Stimulated activated CD8-positive, alpha-beta memory T cell treated with anti-CD3 and anti-CD28 coated beads, Interleukin-4, amount 100 ng/mL, for 24 hours (primary cell): ENCODE data around the gene DDX59.

Experiments used
- DNase-seq: peaks from one replicate; pipeline ENCODE4 v3.0.0-alpha.2; 2020; ENCODE audit warnings: low read depth

DDX59 gene

GRCh38 chr1:200669314-200670241, at the start of gene DDX59:
DDX59 (minus strand) TSS chr1:200669907; CDS start chr1:200666740, 3,167 bp downstream.
- DNase-seq: peak; percentile 91

GRCh38 chr1:200714504-200715187, 44.9 kb upstream of the DDX59 start:
- no peak for DNase-seq

DNA sequence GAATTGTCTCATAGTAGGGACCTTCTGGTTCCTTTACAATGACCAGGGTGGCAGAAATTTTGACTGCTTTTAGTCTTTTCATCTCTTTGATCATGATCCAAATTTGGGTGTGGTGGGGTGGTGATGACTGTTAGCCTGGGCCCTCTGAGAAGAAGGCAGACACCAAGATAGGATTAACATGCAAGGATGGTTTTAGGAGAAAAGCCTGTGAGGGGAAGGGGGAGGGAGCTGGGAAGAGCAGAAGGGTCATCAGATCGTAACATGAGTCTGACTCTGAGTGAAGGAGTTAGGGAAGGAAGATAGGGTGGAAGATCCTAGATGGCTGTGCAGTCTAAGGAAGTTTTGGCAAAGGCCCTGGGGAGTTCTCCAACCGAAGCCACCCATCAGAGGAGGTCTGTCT, 40.5 kb upstream of the DDX59 start:
- DNase-seq: no peak

DNA sequence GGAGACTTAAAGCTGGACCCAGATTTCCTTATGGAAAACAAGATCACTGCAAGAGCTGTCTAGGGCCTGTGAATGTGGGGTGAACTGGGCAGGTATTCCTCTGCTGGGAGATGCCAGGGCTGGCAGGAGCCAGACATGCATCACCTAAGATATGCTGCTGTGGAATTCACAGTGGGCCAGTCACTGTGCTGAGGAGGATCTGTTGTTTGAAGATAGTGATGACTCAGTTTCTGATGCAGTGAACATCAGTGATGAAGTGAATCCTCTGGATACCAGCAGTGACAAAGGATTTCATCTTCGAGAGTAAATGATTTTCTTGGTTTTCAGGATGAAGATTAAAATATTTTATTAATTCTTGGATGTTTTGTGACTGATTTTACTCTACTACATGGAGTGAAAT, 39.1 kb upstream of the DDX59 start:
- no peak for DNase-seq

- DNase-seq: no peak
Measured at GRCh38 chr1:200708161-200708560, 38.5 kb upstream of the DDX59 start.

DNA sequence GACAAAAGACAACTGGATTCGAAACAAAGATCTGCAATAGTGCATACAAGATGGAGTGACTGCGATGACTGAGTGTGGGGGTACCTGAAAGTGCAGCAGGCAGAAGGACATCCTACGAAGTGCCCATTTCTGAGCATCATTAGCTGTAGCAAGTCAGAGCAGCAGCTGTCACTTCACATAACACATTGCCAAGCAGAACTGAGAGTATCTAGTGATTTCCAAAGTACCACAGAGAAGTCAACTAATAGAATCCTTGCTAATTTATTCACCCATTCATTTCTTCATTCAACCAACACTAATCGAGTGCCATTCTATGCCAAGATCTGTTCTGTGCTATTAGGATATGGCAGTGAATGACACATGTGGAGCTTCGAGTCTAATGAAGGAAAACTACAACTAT, 37.4 kb upstream of the DDX59 start:
- no peak for DNase-seq

DNA sequence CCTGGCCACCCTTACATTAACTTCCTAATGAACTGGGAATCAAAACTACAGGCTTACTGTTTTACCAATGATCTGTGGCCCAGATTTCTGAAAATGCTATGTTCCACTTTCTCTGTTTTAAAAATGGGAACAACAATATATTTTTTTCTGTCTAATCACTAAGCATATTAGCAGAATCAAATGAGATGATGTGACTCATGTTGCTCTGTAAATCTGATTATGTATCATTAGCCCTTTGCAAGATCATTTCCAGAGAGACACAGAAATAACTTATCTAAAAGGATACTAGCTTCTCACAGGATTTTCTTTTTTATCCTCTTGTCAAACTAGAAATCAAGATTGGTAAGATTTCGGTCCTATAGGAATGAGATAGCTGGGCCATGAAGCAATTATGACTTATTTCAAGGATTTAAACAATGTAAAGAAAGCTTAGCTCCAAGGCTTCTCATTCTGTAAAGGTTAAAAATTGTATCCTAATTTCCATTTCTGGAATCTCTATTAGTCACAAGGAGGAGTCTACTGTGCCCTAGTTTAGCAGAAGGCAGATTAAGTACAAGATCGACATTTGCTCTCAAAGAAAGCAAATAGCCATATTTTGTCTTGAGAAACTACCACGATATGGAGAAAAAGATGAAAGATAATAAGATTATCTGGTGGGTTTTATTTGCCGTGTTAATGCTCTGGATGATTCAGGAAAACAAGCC, 36.6 kb upstream of the DDX59 start:
- DNase-seq: no peak

- DNase-seq: no peak
Measured at GRCh38 chr1:200704986-200705500, 35.3 kb upstream of the DDX59 start.

DNA sequence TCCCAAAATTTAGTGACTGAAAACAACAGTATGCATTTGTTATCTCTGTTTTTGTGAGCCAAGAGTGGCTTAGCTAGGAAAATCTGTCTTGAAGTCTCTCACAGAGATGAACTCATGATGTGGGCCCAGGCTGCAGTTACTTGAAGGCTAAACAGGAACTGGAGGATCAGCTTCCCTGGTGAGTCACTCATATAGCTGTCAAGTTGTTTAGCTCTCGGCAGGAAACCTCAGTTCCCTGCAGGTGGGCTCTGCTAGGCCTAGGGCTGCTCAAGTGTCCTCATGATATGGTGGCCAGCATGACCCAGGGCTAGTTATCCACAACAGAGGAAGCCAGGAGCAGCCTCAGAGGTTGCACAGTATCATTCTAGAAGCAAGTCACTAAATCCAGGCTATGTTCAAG, 30.2 kb upstream of the DDX59 start:
- DNase-seq: no peak

- DNase-seq: no peak
Measured at GRCh38 chr1:200694738-200695137, 25.0 kb upstream of the DDX59 start.

- no peak for DNase-seq
Measured at GRCh38 chr1:200693327-200693726, 23.6 kb upstream of the DDX59 start.

DNA sequence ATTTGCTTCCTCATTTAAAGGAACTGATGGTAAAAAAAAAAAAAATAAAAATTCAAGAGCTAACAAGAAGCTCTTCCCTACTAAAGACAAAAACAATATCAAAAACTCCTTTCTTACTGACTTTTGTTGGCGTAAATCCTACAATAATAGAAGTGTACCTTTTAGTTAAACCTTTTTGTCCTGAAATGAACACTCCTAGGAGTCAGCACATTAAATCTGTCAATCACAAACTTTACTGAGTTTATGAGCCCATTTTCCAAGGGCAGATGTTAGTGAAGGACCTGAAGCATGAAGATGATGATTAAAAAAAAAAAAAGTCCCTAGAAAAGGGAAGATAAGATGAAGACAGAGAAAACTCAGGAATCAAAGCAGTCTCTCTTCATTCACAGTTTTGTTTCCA, 22.6 kb upstream of the DDX59 start:
- DNase-seq: no peak

GRCh38 chr1:200686620-200687019, 16.9 kb upstream of the DDX59 start:
- DNase-seq: no peak

GRCh38 chr1:200684015-200684414, 14.3 kb upstream of the DDX59 start:
- DNase-seq: no peak

GRCh38 chr1:200683298-200683697, 13.6 kb upstream of the DDX59 start:
- no peak for DNase-seq

DNA sequence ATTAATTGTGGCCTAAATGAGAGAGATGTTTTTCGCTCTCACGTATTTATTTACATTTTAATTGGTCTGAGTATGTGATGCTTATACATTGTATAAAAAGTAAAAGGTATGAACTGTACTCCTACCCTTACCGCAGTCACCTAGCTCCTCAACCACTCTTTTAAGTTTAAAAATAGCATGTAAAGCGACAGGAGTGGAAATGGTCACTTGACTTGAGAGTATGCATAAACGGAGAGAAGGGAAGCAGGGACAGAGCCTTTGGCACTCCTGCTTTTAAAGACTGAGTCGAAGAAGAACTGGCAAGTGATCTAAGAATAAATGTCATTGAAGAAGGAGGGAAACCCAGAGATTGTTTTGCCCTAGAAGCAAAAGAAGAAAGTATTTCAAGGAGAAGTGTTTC, 11.5 kb upstream of the DDX59 start:
- DNase-seq: no peak

GRCh38 chr1:200676829-200677228, 7.1 kb upstream of the DDX59 start:
- DNase-seq: no peak

GRCh38 chr1:200675588-200675852, 5.8 kb upstream of the DDX59 start:
- DNase-seq: no peak

- no peak for DNase-seq
Measured at GRCh38 chr1:200674838-200675587, 5.3 kb upstream of the DDX59 start.

GRCh38 chr1:200673952-200674823, 4.5 kb upstream of the DDX59 start:
- no peak for DNase-seq

DNA sequence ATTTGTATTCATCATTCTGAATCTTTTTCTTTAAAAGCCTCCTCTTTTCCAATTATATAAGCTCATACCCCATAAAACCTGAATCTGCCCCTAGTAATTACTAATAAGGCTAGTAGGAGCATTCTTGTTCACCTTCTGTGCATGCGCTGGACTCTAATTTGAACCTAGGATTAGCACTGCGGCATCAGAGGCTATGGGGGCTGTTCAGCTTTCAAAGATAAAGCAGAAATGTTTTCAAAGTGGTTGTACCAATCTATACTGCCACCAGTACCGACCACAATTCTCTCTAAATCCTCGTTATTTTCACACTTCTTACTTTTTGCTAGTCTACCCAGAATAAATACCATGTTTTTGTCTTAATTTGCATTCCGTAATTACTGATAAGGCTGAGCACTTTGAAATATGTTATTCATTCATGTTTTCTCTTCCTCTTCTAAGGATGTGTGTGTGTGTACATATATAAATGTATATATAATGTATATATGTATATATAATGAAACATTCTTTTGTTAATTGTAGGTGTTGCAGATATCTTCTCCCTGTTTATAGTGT, 1.6 kb upstream of the DDX59 start:
- no peak for DNase-seq
